ENCODE data around the gene RNF7. TPM values are rescaled to one million over a fixed set of nuclear protein-coding genes. Genes with fewer than 3 reads are reported as not detected.
A peak's percentile ranks its signal among the peaks of the same experiment; 100 is the strongest.
"Not testable (repeated sequence)": the region's sequence is repeated elsewhere in the genome, so short reads cannot be mapped to it uniquely, and the experiment has no call there.

Gene RNF7
- total RNA-seq: 10 to 100 TPM; 52.5 to 54.5 TPM
- 100 to 1,000 TPM; 114 to 116 (median 115) TPM for polyA plus RNA-seq
- total RNA-seq: 30.8 to 48.0 (median 38.2) reads per million in 6 experiments

GRCh38 chr3:141738022-141738890 is at the start of gene RNF7:
Gene RNF7, plus strand, starts transcription at chr3:141738298. Its CDS starts 44 bp downstream, at chr3:141738342.
- Mint-ChIP-seq H3K27me3 (no peaks in the 10 kb centered on the region), H3K9me3 (no peaks in the 10 kb centered on the region), H3K27ac (peak within 1 kb of the TSS; percentile 97 to 100 (median 99)), H3K4me3 (peak within 1 kb of the TSS; percentile 96 to 100 (median 98)), H3K4me1 (peaks cover 8 to 45% (median 39%) of the 10 kb centered on the region in 4 donors), H3K36me3 (peaks cover 0 to 20% (median 2%) of the 10 kb centered on the region in 3 donors)
- ATAC-seq (peak; percentile 89 to 91), DNase-seq (peak; percentile 91 to 98 (median 97))
- POLR2A ChIA-PET: interaction anchor here (0.6 to 3.6 kb wide), 19 partner anchors 9 to 709 kb away, joined by 3 to 44 read pairs (median 5); partner anchors contain the start of genes ATP1B3 and PXYLP1

- POLR2A ChIA-PET: interaction anchor here (0.6 to 0.9 kb wide), 2 partner anchors 12 to 1311 kb away, joined by 3 read pairs; partner anchors contain the start of gene U2SURP
- no peak for DNase-seq
- no peak for ATAC-seq
- peaks cover 8 to 24% (median 16%) of the 10 kb centered on the region in 4 donors for H3K4me1 Mint-ChIP-seq
- peak overlapping the region in 7 of 10 donors; percentile 9 to 75 (median 34) for H3K27ac Mint-ChIP-seq
- no peaks in the 10 kb centered on the region for H3K9me3 Mint-ChIP-seq
- no peak overlapping the region for H3K4me3 Mint-ChIP-seq
- H3K27me3 Mint-ChIP-seq: no peaks in the 10 kb centered on the region
- H3K36me3 Mint-ChIP-seq: no peaks in the 10 kb centered on the region
Measured at GRCh38 chr3:141690431-141691072, 47.5 kb upstream of the RNF7 start.

GRCh38 chr3:141691471-141691870 is 46.6 kb upstream of the RNF7 start:
- DNase-seq, H3K27me3 Mint-ChIP-seq, H3K4me3 Mint-ChIP-seq, H3K27ac Mint-ChIP-seq, H3K9me3 Mint-ChIP-seq, H3K36me3 Mint-ChIP-seq, ATAC-seq, POLR2A ChIA-PET: not testable (repeated sequence)
- peaks cover 5 to 18% (median 11%) of the 10 kb centered on the region in 4 donors for H3K4me1 Mint-ChIP-seq

- not testable (repeated sequence) for H3K27me3 Mint-ChIP-seq, H3K4me3 Mint-ChIP-seq, H3K9me3 Mint-ChIP-seq, H3K36me3 Mint-ChIP-seq, H3K27ac Mint-ChIP-seq, DNase-seq, ATAC-seq
- POLR2A ChIA-PET: interaction anchor here (0.6 kb wide), 1 partner anchor 12 kb away, joined by 4 read pairs; no protein-coding TSS in a partner anchor
- H3K4me1 Mint-ChIP-seq: peaks cover 0 to 11% (median 4%) of the 10 kb centered on the region in 4 donors
Measured at GRCh38 chr3:141692973-141693372, 45.1 kb upstream of the RNF7 start.

GRCh38 chr3:141699324-141699723 is 38.8 kb upstream of the RNF7 start:
- no peak for ATAC-seq
- Mint-ChIP-seq H3K9me3 (no peaks in the 10 kb centered on the region), H3K27ac (no peak overlapping the region), H3K27me3 (no peaks in the 10 kb centered on the region), H3K4me3 (no peak overlapping the region), H3K36me3 (no peaks in the 10 kb centered on the region), H3K4me1 (peaks cover 0 to 2% (median 0%) of the 10 kb centered on the region in 4 donors)
- no peak for DNase-seq
- POLR2A ChIA-PET: no interaction called here

- ATAC-seq: no peak
- no peaks in the 10 kb centered on the region for H3K36me3 Mint-ChIP-seq
- H3K4me3 Mint-ChIP-seq: no peak overlapping the region
- H3K4me1 Mint-ChIP-seq: peaks cover 0 to 2% (median 0%) of the 10 kb centered on the region in 4 donors
- H3K9me3 Mint-ChIP-seq: no peaks in the 10 kb centered on the region
- POLR2A ChIA-PET: no interaction called here
- no peak for DNase-seq
- H3K27ac Mint-ChIP-seq: no peak overlapping the region
- no peaks in the 10 kb centered on the region for H3K27me3 Mint-ChIP-seq
Measured at GRCh38 chr3:141699897-141700296, 38.2 kb upstream of the RNF7 start.

- H3K4me1 Mint-ChIP-seq, DNase-seq, H3K36me3 Mint-ChIP-seq, H3K9me3 Mint-ChIP-seq, H3K27me3 Mint-ChIP-seq, ATAC-seq, H3K4me3 Mint-ChIP-seq, H3K27ac Mint-ChIP-seq, POLR2A ChIA-PET: not testable (repeated sequence)
Measured at GRCh38 chr3:141703367-141703766, 34.7 kb upstream of the RNF7 start.

GRCh38 chr3:141707741-141708203 is 30.3 kb upstream of the RNF7 start:
- no peaks in the 10 kb centered on the region for H3K36me3 Mint-ChIP-seq

GRCh38 chr3:141708367-141708766 is 29.7 kb upstream of the RNF7 start:
- H3K9me3 Mint-ChIP-seq: no peaks in the 10 kb centered on the region
- no peaks in the 10 kb centered on the region for H3K27me3 Mint-ChIP-seq
- no peaks in the 10 kb centered on the region for H3K4me1 Mint-ChIP-seq
- POLR2A ChIA-PET: no interaction called here
- no peaks in the 10 kb centered on the region for H3K36me3 Mint-ChIP-seq
- no peak overlapping the region for H3K27ac Mint-ChIP-seq
- DNase-seq: no peak
- H3K4me3 Mint-ChIP-seq: no peak overlapping the region
- no peak for ATAC-seq

More at GRCh38 chr3:141707741-141708203, 30.3 kb upstream of the RNF7 start:
- no peaks in the 10 kb centered on the region for H3K9me3 Mint-ChIP-seq
- no peak overlapping the region for H3K4me3 Mint-ChIP-seq
- no peak overlapping the region for H3K27ac Mint-ChIP-seq
- no peaks in the 10 kb centered on the region for H3K4me1 Mint-ChIP-seq
- no peak for DNase-seq
- no peak for ATAC-seq
- H3K27me3 Mint-ChIP-seq: no peaks in the 10 kb centered on the region
- POLR2A ChIA-PET: no interaction called here

- Mint-ChIP-seq H3K36me3 (no peaks in the 10 kb centered on the region), H3K9me3 (no peaks in the 10 kb centered on the region), H3K4me1 (no peaks in the 10 kb centered on the region), H3K4me3 (no peak overlapping the region), H3K27ac (no peak overlapping the region), H3K27me3 (no peaks in the 10 kb centered on the region)
- no peak for DNase-seq
- POLR2A ChIA-PET: no interaction called here
- ATAC-seq: no peak
Measured at GRCh38 chr3:141709126-141709770, 28.9 kb upstream of the RNF7 start.

- POLR2A ChIA-PET: no interaction called here
- Mint-ChIP-seq H3K36me3 (no peaks in the 10 kb centered on the region), H3K9me3 (peaks cover 0 to under 1% (median 0%) of the 10 kb centered on the region in 9 donors), H3K27me3 (no peaks in the 10 kb centered on the region), H3K27ac (no peak overlapping the region), H3K4me1 (no peaks in the 10 kb centered on the region), H3K4me3 (no peak overlapping the region)
- ATAC-seq: no peak
- DNase-seq: no peak
Measured at GRCh38 chr3:141710121-141710520, 28.0 kb upstream of the RNF7 start.

GRCh38 chr3:141710888-141711616 is 27.0 kb upstream of the RNF7 start:
- H3K27me3 Mint-ChIP-seq: no peaks in the 10 kb centered on the region
- peaks cover 0 to 2% (median 0%) of the 10 kb centered on the region in 3 donors for H3K36me3 Mint-ChIP-seq
- ATAC-seq: no peak
- POLR2A ChIA-PET: no interaction called here
- no peaks in the 10 kb centered on the region for H3K4me1 Mint-ChIP-seq
- H3K4me3 Mint-ChIP-seq: no peak overlapping the region
- H3K27ac Mint-ChIP-seq: no peak overlapping the region
- DNase-seq: no peak
- H3K9me3 Mint-ChIP-seq: peaks cover 0 to 6% (median under 1%) of the 10 kb centered on the region in 9 donors

Measured in naive thymus-derived CD8-positive, alpha-beta T cell (primary cell).